MCF 10A (cell line): ENCODE measurements around the gene RHOF. TPM values are rescaled to one million over a fixed set of nuclear protein-coding genes. Genes with fewer than 3 reads are reported as not detected.

ENCODE experiments used
- BruUV-seq: library from RNA; stranded (reverse); fragments of 400-500 nt; replicated peaks from 2 replicates; lab custom pipeline; 2021; lab: Mats Ljungman, UMichigan
- CTCF ChIA-PET: fragments of 300-600 bp; sonication (Branson Sonifier 250); formaldehyde crosslinking; extraction: SDS; loops from one replicate; lab custom pipeline; 2021; ENCODE audit warnings: antibody characterized with exemption, inconsistent platforms; lab: Yijun Ruan, JAX
- POLR2A ChIA-PET: fragments of 300-600, 350-650 bp; sonication (Branson Sonifier 250); formaldehyde crosslinking; extraction: SDS; loops from one replicate; lab custom pipeline; 2020; ENCODE audit warnings: antibody characterized with exemption, inconsistent platforms; lab: Yijun Ruan, JAX
- DNase-seq: peaks from one replicate; pipeline ENCODE4 v3.0.0-alpha.2; 2018; ENCODE audit not compliant: unreplicated experiment
- H3K27ac Mint-ChIP-seq: one replicate; pipeline ENCODE4 v1.8.0; 2022; ENCODE audit warnings: mild to moderate bottlenecking, low read depth, mixed read lengths; ENCODE audit not compliant: unreplicated experiment
- H3K27me3 Mint-ChIP-seq: one replicate; pipeline ENCODE4 v1.8.0; 2022; ENCODE audit warnings: mixed read lengths; ENCODE audit not compliant: insufficient read depth, unreplicated experiment
- H3K36me3 Mint-ChIP-seq: one replicate; pipeline ENCODE4 v1.8.0; 2022; ENCODE audit warnings: mild to moderate bottlenecking, moderate library complexity, mixed read lengths; ENCODE audit not compliant: insufficient read depth, unreplicated experiment
- H3K4me1 Mint-ChIP-seq: one replicate; pipeline ENCODE4 v1.8.0; 2022; ENCODE audit warnings: mixed read lengths; ENCODE audit not compliant: insufficient read depth, unreplicated experiment
- H3K4me3 Mint-ChIP-seq: one replicate; pipeline ENCODE4 v1.8.0; 2022; ENCODE audit warnings: mild to moderate bottlenecking, moderate library complexity, mixed read lengths; ENCODE audit not compliant: unreplicated experiment
- H3K9me3 Mint-ChIP-seq: one replicate; pipeline ENCODE4 v1.8.0; 2022; ENCODE audit warnings: mixed read lengths; ENCODE audit not compliant: unreplicated experiment
- intact Hi-C: fragments of 100-400 bp; cut with micrococcal nuclease; formaldehyde crosslinking; loops from 2 replicates; pipeline ENCODE4 v1.14.1; 2022
- total RNA-seq: library from RNA; stranded (reverse); gene quantifications from 2 replicates; pipeline ENCODE4 v1.2.3, GENCODE V29; 2022
- TF ChIP-seq, protein P1 (sequence below): fragments of 200-600 bp; IDR thresholded peaks from one replicate; pipeline ENCODE4 v1.8.0; 2022; ENCODE audit warnings: antibody characterized with exemption, mild to moderate bottlenecking; ENCODE audit not compliant: unreplicated experiment

The RHOF gene
- total RNA-seq, 1 experiment from 2014 or later = 9.5 TPM

DNA sequence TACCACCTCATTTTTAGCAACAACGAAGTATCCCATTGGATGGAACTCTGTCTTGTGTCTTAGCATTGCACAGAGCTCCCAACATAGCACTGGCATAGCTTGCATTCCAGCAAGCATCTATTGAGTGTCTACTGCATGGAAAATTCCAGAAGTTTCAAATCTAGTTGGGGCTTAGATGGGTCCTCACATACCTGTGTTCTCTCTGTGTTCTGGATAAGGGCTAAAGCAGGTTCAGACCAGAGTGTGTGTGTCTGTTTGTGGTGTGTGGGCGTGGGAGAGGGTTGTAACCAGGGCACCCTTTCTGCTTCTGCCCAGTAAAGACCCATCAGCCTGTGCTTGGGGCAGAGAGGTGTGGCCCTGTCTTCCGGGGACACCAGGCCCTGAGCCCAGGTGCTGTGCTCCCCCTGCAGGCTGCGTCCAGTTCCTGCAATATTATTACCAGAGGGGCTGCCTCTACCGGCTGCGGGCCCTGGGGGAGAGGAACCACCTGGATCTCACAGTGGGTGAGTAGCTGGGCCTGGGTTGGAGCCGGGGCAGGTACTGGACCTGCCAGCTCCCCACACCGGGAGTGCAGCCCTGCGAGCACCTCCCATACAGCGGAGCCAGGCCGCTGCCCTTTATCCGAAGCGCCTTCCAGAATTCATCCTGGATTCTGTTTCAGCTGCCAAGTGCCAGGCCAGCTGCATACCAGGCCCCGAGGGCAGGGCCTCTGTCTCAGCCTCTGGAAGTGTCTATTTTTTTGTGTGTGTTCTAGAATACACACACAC lies 20.3 kb downstream of the RHOF start:
- Mint-ChIP-seq H3K27ac (no peak overlapping the region), H3K4me3 (no peak overlapping the region), H3K27me3 (no peaks in the 10 kb centered on the region), H3K9me3 (no peaks in the 10 kb centered on the region), H3K4me1 (peaks cover 5% of the 10 kb centered on the region), H3K36me3 (no peaks in the 10 kb centered on the region)
- CTCF ChIA-PET = interaction anchor here (0.6 to 17.2 kb wide), 22 partner anchors 9 to 567 kb away, joined by 3 to 301 read pairs (median 5); partner anchors contain the start of genes RHOF and TMEM120B
- DNase-seq = peak; percentile 76
- BruUV-seq = no TSS peak
- POLR2A ChIA-PET = interaction anchor here (0.7 to 1.0 kb wide), 2 partner anchors 8 to 61 kb away, joined by 3 read pairs; no protein-coding TSS in a partner anchor
- TF ChIP-seq, protein P1, sequence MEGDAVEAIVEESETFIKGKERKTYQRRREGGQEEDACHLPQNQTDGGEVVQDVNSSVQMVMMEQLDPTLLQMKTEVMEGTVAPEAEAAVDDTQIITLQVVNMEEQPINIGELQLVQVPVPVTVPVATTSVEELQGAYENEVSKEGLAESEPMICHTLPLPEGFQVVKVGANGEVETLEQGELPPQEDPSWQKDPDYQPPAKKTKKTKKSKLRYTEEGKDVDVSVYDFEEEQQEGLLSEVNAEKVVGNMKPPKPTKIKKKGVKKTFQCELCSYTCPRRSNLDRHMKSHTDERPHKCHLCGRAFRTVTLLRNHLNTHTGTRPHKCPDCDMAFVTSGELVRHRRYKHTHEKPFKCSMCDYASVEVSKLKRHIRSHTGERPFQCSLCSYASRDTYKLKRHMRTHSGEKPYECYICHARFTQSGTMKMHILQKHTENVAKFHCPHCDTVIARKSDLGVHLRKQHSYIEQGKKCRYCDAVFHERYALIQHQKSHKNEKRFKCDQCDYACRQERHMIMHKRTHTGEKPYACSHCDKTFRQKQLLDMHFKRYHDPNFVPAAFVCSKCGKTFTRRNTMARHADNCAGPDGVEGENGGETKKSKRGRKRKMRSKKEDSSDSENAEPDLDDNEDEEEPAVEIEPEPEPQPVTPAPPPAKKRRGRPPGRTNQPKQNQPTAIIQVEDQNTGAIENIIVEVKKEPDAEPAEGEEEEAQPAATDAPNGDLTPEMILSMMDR = peak; percentile 85
- intact Hi-C loops = loop anchor here (1.0 kb wide), 1 partner anchor 76 kb away; no protein-coding TSS in a partner anchor

DNA sequence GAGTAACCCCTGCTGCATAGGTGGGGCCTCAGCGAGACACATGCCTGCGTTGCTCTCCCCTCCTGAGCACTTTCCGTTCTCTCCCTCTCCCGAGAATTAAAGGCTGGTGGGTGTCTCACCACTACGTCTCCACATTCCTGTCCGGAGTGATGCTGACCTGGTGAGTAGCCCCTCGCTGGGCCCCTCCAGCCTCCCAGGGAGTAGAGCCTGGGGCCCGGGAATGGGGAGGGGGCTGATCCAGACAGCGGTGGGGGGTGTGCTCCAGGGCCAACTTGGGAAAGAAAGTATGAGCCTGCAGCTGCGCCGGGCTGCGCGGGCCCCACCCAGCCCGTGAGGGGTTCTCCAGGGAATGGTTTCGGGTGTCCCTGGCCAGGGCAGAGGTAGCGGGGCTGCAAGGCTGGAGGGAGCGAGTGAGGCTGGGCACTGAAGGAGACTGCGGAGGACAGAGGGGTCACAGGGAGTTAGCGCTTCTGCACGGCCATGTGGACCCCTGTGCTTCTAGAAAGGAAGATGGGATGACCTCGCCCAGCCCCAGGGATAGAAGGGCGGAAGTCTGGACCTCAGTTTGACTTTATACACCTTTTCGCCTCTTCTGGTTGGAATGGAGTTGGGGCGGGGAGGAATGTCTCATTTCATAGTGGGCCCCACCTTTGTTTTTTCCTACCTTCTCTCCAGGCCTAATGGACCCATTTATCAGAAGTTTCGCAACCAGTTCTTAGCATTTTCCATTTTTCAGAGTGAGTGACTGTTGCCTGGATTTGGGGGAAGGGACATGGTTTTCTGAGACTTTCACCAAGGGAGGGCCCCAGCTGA lies 22.5 kb downstream of the RHOF start:
- Mint-ChIP-seq H3K36me3 (no peaks in the 10 kb centered on the region), H3K27me3 (no peaks in the 10 kb centered on the region), H3K27ac (no peak overlapping the region), H3K4me3 (no peak overlapping the region), H3K9me3 (no peaks in the 10 kb centered on the region), H3K4me1 (peaks cover 5% of the 10 kb centered on the region)
- POLR2A ChIA-PET = no interaction called here
- TF ChIP-seq, protein P1 = no peak
- BruUV-seq = no TSS peak
- intact Hi-C loops = no loop called here
- DNase-seq = no peak
- CTCF ChIA-PET = interaction anchor here (1.9 kb wide), 1 partner anchor 52 kb away, joined by 6 read pairs; no protein-coding TSS in a partner anchor

DNA sequence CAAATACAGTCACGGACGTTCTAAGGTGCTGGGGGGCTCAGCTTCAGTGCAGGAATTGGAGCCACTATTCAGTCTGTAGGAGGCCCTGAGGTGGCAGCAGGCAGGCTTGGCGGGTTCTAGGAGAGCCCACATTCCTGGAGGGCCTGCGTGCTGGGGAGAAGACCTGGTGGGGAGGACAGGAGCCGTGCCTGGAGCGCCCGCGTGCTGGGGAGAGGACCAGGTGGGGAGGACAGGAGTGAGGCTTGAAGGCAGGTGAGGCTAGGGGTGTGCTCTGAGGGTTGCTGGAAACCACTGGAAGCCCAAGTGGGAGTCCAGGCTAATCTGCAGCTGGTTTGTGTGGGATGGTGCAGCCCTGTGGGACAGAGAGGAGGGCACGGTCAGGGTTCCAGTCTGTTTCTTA lies 23.1 kb downstream of the RHOF start:
- POLR2A ChIA-PET = no interaction called here
- CTCF ChIA-PET = no interaction called here
- TF ChIP-seq, protein P1 = no peak
- DNase-seq = no peak
- Mint-ChIP-seq H3K9me3 (no peaks in the 10 kb centered on the region), H3K27ac (no peak overlapping the region), H3K4me1 (peaks cover 5% of the 10 kb centered on the region), H3K27me3 (no peaks in the 10 kb centered on the region), H3K4me3 (no peak overlapping the region), H3K36me3 (no peaks in the 10 kb centered on the region)
- intact Hi-C loops = no loop called here
- no TSS peak for BruUV-seq

DNA sequence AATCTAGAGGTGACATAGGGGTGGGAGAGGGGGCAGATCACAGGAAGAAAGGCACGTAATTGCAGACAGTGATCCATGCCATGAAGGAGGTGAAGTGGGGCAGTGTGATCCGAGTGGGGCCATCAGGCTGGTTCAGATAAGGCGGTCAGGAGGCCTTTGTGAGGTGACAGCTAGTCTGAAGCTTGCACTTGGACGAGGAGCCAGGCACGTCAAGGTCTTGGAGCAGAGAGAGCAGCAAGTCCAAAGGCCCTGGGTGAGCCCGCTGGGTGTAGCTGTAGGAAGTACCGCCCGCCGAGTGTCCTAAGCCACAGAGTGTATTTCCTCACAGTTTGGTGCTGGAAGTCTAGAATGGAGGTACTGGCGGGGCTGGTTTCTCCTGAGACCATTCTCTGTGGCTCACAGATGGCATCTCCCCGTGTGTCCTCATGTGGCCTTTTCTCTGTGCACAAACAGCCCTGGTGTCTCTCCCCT lies 23.6 kb downstream of the RHOF start:
- Mint-ChIP-seq H3K9me3 (no peaks in the 10 kb centered on the region), H3K27me3 (no peaks in the 10 kb centered on the region), H3K4me1 (peaks cover 5% of the 10 kb centered on the region), H3K4me3 (no peak overlapping the region), H3K36me3 (no peaks in the 10 kb centered on the region), H3K27ac (no peak overlapping the region)
- TF ChIP-seq, protein P1 = no peak
- POLR2A ChIA-PET = interaction anchor here (1.2 kb wide), 1 partner anchor 15 kb away, joined by 3 read pairs; no protein-coding TSS in a partner anchor
- CTCF ChIA-PET = interaction anchor here (0.8 to 1.4 kb wide), 2 partner anchors 12 to 25 kb away, joined by 3 to 6 read pairs; no protein-coding TSS in a partner anchor
- no peak for DNase-seq
- intact Hi-C loops = no loop called here
- no TSS peak for BruUV-seq
